Activated T-cell treated with anti-CD3 and anti-CD28 coated beads, Interleukin-2, amount 50 U/mL, for 1 hour (primary cell): ENCODE results near the gene MCRIP2.

ENCODE experiments used
- DNase-seq: peaks from one replicate; pipeline ENCODE4 v3.0.0-alpha.2; 2020

MCRIP2 gene

DNA sequence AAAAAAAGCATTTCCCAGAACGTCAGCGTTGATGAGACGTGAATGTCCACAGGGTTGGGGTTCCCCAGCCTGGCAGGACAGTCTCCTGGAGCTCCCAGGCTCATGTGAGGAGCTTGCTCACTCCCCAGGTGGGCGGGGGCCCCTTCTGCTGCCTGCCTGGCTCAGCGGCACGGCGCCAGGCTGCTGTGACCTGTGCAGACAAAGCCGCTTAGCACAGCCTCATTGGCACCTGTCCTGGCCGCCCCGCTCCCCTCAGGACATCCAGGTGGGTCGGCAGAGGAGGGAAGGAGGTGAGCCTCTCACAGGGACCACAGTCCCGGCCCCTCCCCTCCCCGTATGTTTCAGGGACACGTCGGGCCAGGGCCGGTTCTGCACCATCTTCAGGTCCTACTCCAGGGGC is 23.8 kb upstream of the MCRIP2 start:
- no peak for DNase-seq

DNA sequence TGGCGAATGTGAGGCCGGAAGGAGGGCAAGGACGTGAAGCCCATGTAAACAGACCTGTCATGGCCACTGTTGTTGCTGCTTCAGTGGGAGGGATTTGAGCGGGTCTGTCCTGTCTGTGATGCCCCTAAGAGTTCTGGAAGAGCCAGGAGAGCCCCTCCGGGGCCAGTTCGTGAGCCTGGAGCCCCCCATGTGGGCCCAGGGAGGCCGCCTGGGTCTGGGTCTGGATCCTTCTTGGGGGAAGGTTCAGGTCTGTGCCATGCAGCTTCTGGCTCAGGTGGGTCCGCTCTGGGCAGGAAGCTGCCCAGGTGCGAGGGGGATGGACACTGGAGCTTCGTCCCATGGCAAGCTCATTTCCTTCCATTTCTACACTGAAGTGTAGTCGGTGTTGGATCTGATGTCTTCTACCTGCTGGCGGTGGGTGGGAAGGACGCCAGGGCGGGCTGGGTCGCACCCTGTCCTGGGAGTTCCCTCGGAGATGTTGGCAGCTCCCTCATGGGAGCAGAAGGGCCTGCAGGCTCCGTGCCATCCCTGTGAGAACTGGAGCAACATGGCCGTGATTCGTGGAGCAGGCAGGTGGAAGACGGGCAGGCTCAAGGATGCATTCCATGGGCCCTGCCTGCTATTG is 22.0 kb upstream of the MCRIP2 start:
- no peak for DNase-seq

- DNase-seq = no peak
Observed at GRCh38 chr16:620700-621525, 20.7 kb upstream of the MCRIP2 start.

DNA sequence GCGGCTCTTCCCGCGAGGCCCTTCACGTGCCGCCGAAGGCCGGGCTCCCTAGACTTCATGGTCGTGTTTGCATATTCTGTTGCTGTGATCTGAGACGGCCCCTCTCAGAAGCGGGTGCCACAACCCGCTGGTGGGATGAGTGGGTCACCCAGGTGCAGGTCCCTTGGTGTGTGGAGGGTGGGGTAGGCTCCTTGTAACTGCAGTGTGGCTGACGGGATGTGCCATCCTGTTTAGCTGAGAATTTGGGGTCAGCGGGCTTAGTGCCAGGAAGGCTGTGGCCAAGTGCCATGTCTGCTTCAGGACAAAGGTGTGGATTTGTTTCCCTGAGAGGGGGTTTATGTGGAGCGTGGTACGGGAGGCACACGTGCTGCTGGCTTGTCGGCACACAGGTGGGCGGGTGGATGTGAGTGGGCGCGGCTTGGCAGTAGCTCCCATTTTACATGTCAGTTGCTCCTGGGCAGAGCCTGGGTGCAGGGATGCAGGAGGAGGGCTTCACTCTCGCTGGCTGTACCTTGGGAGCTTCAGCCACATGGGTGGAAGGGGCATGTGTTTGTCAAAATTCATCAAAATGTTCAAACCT is 20.0 kb upstream of the MCRIP2 start:
- DNase-seq = no peak

- DNase-seq = no peak
Observed at GRCh38 chr16:622920-623280, 18.7 kb upstream of the MCRIP2 start.

- DNase-seq = no peak
Observed at GRCh38 chr16:624526-625070, 17.0 kb upstream of the MCRIP2 start.

GRCh38 chr16:625117-625976 is 16.3 kb upstream of the MCRIP2 start:
- DNase-seq = no peak

- DNase-seq = no peak
Observed at GRCh38 chr16:625977-626765, 15.5 kb upstream of the MCRIP2 start.

DNA sequence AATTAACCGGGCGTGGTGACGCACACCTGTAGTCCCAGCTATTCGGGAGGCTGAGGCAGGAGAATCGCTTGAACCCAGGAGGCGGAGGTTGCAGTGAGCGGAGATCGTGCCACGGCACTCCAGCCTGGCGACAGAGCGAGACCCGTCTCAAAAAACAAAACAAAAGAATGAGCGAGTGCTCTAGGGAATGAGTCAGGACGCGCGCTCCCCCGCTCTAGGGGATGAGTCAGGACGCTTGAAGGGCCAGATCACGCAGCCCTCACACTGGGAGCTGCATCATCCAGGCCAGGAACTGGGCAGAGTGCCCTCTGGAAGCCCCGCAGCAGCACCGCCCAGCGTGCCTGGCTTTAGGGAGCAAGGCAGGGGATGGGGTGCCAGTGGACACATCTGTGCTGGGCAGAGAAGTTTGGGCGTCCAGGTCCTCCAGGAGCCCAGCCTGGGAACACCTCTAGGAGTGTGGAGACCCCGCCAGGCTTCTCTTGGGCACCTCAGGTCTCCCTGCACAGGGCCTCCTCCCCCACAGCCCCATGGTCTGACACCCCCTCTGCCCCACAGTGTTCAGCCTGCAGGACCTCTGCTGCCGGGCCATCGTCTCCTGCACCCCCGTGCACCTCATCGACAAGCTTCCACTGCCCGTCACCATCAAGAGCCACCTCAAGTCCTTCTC is 14.7 kb upstream of the MCRIP2 start:
- no peak for DNase-seq

DNA sequence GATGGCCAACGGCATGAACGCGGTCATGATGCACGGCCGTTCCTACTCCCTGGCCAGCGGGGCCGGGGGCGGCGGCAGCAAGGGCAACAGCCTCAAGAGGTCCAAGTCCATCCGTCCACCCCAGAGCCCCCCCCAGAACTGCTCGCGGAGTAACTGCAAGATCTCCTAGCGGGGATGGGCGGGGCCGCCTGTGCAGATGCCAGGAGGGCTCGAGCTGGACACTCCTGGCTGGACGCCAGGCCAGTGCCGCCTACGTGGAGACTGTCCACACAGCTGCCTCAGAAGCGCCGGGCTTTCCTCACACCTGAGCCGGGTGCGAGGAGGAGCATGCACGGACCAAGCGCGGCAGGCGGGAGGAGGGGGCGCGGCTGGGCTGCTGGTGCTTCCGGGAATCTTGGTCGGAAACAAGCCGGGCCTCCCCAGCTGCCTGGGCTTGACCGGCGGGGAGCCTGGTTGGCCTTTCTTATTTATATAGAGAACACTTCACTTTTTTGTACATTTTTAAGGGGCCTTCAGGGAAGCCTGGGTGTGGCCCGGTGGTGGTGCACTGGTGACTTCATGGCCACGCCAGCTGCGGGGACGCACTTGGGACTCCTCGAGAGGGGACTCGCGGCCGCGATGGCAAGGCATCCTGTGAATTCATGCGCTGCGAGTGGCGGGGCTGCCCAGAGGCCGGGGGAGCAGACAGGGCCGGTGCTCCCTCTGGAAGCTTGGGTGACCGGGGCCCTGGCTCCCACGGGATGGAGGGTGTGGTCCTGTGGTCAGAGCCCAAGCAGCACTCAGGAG is 14.0 kb upstream of the MCRIP2 start:
- DNase-seq = no peak

GRCh38 chr16:628321-629061 is 13.1 kb upstream of the MCRIP2 start:
- DNase-seq = no peak

GRCh38 chr16:629185-629832 is 12.3 kb upstream of the MCRIP2 start:
- DNase-seq = no peak

DNA sequence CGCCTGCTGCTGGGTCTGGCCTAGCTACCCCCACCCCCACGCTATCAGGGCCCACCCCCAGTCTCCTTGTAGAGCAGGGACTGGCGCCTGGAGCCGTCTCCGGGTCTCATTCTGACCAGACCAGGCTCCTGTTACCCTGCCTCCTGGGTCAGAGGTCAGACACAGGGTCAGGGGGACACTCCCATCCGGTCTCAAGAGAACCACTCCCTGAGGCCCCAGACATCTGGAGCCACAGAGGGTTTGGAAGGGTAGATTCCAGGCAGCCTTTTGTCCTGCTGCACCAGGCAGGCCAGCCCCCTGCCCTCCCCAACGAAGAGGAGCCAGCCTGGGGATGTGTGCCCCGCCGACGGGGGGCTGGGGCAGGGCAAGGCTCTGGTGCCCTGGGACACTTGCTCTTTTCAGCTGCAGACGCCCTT is 11.8 kb upstream of the MCRIP2 start:
- DNase-seq = no peak

DNA sequence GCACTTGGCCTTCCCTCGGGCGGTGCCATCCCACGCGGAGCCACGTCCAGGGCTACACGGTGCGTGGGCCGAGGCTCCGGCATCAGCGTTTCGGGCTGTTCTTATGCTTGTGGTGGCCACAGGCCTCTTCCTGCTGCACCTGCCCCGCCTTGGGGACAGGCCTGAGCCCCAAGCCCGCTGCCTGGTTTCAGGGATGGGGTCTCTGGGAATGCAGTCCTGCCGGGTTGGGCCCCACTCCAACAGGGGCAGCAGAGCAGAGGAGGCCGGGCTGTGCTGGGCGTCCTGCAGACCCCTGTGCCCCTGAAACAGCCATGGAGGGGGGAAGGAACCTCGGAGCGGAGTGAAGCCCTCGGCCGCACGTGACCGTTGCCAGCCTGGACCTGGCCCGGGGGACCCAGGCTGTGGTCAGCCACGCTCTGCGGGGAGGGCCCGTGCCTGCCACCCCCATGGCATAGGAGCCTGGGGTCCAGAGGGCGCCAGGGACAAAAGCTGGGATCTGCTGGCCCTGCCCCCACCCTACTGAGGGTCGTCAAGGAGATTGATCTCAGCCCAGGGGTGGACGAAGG is 11.3 kb upstream of the MCRIP2 start:
- no peak for DNase-seq

DNA sequence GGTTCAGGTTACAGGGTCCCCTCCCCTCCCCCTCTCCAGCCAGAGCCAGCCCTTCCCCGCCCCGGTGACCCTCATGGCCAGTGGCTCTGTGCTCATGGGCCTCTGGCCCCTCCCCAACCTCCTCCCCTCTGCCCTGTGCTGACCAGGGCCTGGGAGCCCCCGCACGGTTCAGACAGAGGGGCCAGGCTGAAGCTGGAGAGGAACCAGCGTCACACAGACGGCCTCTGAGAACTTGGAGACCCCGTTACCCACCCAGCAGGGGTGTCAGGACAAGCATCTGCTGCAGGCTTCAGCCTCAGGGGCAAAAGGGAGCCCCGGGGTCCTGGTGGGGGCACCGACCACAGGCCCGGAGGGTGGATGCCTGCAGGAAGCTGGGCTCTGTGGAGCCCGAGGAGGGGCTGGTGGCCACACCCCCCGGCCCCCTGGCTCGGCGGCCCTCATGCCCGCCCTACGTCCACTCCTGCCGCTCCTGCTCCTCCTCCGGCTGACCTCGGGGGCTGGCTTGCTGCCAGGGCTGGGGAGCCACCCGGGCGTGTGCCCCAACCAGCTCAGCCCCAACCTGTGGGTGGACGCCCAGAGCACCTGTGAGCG is 10.7 kb upstream of the MCRIP2 start, which contains the start of gene WFIKKN1:
Gene WFIKKN1 (plus strand): TSS at position 171 of the 591 bp plus-strand sequence. CDS start 269 bp downstream, at position 440.
- DNase-seq = no peak

DNA sequence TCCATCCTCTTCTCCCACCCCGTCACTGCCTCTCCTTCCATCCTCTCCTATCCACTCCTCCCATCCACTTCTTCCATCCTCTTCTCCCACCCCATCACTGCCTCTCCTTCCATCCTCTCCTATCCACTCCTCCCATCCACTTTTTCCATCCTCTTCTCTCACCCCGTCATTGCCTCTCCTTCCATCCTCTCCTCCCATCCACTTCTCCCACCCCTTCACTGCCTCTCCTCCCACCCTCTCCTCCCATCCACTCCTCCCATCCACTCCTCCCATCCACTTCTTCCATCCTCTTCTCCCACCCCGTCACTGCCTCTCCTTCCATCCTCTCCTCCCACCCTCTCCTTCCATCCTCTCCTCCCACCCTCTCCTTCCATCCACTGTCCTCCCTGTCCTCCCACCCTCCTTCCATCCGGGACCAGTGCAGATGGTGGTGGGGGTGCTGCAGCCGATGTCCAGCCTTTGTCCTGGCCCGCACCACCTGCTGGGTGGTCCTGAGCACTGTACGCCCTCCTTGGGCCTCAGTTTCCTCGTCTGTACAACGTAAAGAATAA is 9.7 kb upstream of the MCRIP2 start:
- no peak for DNase-seq

DNA sequence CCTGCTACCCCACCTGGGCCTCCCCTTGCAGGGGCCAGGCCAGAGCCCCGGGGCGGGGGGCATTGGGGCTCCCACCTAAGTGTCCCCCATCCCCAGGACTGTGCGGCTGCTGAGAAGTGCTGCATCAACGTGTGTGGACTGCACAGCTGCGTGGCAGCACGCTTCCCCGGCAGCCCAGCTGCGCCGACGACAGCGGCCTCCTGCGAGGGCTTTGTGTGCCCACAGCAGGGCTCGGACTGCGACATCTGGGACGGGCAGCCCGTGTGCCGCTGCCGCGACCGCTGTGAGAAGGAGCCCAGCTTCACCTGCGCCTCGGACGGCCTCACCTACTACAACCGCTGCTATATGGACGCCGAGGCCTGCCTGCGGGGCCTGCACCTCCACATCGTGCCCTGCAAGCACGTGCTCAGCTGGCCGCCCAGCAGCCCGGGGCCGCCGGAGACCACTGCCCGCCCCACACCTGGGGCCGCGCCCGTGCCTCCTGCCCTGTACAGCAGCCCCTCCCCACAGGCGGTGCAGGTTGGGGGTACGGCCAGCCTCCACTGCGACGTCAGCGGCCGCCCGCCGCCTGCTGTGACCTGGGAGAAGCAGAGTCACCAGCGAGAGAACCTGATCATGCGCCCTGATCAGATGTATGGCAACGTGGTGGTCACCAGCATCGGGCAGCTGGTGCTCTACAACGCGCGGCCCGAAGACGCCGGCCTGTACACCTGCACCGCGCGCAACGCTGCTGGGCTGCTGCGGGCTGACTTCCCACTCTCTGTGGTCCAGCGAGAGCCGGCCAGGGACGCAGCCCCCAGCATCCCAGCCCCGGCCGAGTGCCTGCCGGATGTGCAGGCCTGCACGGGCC is 8.9 kb upstream of the MCRIP2 start:
- no peak for DNase-seq
